HG02571 (cell line): ENCODE data around the gene NEO1.
"Not testable (repeated sequence)": the region's sequence is repeated elsewhere in the genome, so short reads cannot be mapped to it uniquely, and the experiment has no call there.

Experiments
- ATAC-seq: cut with Tn5 transposase; IDR thresholded peaks from one replicate; pipeline ENCODE4 v1.9.1; 2021; ENCODE audit warnings: mild to moderate bottlenecking, moderate library complexity; ENCODE audit not compliant: unreplicated experiment

NEO1 gene

DNA sequence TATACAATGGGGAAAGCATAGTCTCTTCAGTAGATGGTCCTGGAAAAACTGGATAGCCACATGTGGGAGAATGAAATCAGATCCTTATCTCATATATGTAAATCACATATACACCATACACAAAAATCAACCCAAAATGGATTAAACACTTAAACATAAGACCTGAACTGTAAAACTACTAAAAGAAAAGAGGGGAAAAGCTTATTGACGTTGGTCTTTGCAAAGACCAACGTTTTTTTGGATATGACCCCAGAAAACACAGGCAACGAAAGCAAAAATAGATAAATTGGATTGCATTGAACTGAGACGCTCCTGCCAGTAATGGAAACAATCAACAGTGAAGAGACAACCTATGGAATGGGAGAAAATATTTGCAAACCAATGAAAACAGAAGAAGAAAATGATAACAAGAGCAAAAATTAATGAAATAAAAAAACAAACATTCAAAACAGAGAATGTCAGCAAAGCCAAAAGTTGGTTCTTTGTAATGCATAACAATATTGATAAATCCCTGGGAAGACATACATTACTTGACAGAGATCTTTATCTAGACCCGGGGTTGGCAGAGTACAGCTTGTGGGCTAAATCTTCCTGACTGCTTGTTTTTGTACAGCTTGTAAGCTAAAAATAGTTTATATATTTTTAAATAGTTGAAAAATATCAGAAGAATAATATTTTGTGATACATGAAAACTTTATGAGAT lies 86.9 kb downstream of the NEO1 start:
- no peak for ATAC-seq

DNA sequence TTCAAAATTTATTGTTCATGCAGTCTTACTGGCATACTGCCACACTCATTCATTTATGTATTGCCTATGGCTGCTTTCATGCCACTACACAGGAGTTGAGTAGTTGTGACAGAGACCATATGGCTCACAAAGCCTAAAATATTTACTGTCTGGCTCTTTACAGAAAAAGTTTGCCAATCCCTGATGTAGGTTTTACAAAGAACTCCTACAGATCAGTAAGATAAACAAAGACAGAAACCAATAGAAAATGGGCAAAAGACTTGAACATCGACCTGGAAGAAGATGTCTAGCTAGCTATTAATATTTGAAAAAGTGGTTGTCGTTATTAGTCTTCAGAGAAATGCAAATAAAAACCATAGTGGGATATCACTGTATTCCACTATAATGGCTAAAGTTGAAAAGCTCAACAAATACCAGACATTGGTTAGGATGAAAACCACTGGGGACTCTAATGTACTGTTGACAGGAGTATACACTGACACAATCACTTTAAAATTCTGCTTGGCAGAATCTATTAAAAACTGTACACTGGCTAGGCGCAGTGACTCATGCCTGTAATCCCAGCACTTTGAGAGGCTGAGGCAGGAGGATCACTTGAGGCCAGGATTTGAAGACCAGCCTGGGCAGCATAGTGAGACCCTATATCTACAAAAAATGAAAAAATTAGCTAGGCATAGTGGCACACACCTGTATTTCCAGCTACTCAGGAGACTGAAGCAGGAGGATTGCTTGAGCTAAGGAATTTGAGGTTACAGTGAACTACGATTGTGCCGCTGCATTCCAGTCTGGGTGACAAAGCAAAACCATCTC lies 87.7 kb downstream of the NEO1 start:
- no peak for ATAC-seq

- no peak for ATAC-seq
Measured at GRCh38 chr15:73141216-73141900, 89.1 kb downstream of the NEO1 start.

DNA sequence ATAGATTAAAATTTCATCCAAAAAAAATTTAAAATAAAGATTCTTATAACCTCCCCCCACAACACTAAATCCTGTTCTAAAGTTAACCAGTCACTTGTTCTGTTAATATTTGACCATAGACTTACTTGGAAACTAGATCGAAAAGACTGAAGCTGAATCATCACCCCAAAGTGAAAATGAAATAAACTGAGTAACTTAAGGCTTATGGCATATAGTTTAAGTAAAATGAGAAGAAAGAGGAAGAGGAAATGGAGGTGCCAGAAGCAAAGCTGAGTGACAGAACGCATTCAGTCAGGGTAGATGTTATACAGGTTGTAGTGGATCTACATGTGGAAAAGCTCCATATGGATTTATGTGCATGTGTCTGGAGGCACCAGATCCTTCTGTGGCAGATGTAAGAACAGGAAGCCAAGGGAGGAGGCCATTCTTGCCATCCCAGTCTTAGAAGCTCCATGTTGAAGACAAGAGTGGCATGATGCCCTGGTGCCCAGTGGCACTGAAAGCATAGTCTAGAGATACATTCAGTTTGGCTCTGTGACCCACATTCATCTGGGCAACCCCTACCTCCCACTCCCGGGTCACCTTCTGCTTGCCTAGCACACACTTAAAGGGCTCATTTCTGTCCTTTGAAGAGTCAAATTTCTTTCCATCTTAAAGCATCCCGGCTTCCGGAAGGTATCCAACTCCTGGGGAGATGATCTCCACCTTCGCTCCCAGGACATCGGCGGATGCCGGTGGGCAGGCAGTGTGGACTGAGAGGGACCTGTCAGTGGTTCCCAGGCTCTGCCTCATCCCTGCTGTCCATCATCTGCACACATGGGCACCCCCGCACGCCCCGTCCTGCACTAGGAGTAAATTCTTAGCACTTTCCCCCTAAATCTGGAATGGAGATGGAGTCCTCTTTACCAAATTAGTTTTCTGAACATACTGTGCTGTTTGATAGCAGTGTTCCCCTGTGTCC lies 90.8 kb downstream of the NEO1 start:
- no peak for ATAC-seq

DNA sequence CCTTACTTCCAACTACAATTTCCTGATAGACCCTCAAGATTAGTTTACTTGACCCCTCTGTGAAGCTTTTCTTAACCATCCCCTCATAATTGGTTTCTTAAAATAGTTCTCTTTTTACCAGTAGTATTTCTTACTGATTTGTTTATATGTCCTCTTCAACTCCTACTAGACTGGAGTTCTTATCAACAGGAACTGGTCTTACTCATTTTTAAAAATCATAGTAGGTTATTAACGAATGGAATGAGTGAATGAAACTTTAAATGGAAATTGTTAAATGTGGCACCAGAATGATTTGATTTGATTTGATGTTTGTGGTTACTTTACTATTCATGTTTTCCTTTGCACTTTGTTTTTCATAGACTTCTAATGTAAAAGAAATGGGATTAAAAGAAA lies 91.5 kb downstream of the NEO1 start:
- ATAC-seq: no peak

- ATAC-seq: no peak
Measured at GRCh38 chr15:73146419-73146818, 94.2 kb downstream of the NEO1 start.

DNA sequence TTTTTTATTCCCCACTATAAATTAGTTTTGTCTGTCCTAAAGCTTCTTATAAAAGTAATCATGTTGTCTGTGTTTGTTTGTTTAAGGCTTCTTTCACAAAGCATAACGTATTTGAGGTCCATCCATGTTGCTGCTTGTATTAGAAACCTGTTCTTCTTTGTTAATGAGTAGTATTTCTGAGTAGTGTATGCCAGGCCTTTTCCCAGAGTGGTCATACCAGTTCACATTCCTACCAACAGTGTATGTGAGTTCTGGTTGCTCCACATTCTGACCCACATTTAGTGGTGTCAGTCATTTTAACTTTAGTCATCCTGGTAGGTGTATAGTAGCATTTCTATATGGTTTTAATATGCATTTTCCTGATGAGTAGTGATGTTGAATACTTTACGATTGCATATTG lies 98.6 kb downstream of the NEO1 start:
- ATAC-seq: no peak

GRCh38 chr15:73153024-73153423 lies 100.8 kb downstream of the NEO1 start:
- no peak for ATAC-seq

DNA sequence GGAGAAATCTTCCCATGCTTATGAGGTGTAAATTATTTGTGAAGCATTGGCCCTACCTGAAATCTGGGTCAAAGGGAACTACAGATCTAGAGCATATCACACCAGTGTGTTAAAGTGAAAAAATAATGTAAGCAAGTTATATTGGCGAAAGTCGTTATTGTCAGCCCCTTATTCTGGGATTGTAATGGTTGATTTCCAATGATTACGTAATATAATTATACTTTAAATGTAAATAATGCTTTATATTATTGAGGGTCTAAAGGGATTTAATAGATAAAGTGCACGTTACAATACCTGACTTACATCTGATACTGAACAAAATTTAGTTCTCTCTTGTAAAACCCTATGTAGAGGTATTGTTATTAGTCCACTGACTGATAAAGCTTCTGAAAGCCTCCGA lies 101.2 kb downstream of the NEO1 start:
- no peak for ATAC-seq

DNA sequence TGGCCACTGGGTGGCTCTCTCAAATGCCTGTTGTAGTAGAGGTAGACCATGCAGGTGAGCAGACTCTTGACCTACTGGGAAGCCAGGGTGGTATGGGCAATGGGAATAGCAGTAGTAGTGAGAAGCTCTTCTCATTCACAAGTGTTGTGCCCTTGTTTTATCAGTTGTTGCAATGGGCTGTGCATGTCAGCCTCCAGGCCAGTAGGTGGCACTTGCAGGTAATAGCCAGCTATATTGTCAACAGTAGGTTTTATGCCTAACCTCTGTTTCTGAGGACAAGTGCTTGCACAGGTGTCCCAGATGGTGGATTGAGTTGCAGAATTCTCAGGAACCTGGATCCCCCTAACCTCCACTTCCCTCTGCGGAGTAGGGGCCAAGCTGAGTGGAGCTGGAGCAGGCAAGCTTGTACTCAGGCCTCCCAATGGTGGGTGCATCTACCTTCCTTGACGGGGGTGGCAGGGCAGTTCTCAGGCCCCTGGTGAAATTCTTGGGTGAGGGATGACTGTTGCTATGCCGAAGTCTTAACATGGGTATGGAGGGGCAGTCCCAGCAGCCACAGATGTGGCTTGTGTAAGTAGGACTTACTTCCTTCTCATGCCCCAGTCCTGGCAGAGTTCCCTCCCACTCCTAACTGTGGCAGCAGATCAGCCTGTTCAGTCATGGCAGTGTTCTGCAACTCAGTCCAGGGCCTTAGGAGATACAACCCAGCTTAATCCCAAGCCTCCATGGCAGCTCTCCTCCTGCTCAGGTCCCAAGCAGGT lies 104.3 kb downstream of the NEO1 start:
- no peak for ATAC-seq

GRCh38 chr15:73161546-73161945 lies 109.3 kb downstream of the NEO1 start:
- no peak for ATAC-seq

DNA sequence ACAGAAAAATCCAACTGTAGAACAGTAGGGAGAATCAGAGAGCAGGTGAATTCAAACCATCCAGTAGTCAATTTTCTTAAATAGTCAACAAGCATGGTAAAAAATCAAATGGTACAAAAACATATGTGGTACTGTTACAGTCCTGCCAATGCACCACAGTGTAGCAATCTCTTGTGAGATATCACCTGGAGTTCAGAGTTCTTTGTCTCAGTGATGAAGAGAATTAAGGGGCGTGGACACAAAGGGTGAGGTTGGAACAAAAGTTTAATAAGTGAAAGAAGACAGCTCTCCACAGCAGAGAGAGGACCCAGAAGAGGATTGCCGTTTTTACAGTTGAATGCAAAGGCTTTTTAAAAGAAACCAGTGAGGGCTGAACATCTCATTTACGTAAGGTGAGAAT lies 113.2 kb downstream of the NEO1 start:
- ATAC-seq: no peak

DNA sequence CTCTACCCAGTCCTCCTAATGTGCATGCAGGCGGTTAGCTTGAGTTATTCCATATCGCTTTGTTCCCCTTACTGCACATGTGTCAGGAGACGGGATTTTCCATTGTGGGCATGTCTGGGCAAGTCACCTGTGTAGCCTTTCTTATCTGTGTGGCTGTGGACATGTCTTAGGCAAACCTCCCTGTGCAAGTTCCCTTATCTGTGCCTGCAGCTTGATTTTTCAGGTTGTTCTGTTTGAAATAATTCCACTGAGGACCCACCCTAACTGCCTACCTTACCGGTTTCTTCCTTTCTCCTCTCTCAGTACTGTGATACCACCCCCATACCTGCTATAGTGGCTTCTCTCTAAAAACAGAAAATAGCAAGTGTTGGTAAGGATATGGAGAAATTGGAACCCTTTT lies 113.6 kb downstream of the NEO1 start:
- ATAC-seq: no peak

GRCh38 chr15:73166711-73167110 lies 114.4 kb downstream of the NEO1 start:
- not testable (repeated sequence) for ATAC-seq

DNA sequence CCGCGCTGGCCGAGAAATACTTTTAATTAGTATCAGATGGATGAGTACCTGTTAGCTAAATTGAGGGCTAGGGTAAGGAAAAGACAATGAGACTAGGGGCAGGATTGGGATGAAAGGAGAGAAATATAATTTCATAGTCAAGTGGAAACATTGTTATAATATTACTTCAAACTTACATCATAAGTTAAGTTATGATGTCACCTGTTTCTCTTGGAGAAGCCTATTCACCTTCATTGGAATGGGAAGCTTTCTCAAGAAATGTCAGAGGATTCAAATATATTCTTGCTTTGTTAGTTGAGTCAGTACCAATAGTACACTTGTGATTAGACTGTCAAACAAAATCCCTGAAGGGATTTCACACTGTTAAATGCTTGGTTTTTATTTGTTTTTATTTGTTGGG lies 116.2 kb downstream of the NEO1 start:
- ATAC-seq: no peak

GRCh38 chr15:73171711-73172110 lies 119.4 kb downstream of the NEO1 start:
- ATAC-seq: no peak

DNA sequence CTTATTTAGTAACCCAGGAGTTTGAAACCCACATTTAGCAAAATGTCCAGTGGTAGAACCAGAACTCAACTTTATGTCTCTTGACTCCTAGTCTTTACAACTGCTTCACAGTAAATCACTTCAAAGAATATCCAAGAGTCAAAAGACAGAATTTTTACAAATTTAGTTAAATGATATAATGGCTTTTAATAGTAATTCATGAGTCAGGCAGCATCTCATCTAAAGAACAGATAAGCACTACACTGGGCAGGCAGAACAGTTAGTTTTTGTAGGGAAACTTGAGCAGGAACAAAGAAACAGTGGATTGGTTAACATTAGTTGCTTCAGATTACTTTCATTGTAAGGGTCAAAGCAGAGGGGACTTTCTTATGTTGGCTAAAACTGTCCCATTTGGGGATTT lies 120.2 kb downstream of the NEO1 start:
- no peak for ATAC-seq

DNA sequence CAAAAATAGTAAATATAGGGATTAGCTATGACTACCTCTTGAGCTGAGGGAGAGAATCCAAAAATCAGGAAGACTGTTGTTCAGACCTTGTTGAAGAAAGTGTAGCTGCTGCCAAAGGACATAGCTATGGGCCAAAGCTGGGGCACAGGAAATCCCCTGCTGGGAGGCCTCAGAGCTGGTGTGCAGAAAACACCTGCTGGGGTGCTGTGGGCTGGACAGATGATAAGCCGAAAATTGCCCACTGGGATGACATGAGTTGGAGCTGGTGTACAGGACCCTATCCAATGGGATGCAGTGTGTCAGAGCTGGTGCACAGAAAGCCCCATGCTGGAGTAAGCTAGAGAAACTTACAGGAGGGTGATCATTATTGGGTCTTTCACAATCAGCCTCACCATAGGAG lies 121.9 kb downstream of the NEO1 start:
- ATAC-seq: no peak

- no peak for ATAC-seq
Measured at GRCh38 chr15:73175382-73175781, 123.1 kb downstream of the NEO1 start.

DNA sequence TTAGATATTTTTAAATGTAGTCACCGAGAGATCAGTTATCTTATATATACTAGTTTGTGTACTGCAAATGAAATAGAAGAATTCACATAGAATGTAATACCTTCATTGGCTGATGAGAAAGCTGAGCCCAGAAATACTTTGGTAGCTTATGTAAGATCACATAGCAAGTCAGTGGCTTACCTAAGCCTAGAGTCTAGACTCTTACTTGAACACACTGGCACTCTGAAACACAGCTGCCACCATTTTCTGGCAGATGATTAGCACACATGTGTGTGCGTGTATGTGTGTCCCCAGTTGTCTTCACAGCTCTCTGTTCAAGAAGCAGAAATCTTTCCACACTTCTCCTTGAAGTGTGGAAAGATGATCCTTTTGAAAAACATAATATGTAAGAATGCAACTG lies 124.3 kb downstream of the NEO1 start:
- ATAC-seq: no peak
